HL-60 (cell line): ENCODE data around the gene RNF121.

Experiments
- DNase-seq, 2 experiments: peaks; one replicate each; pipeline ENCODE4 v3.0.0-alpha.2; 2010 to 2020; ENCODE audit warnings: low read depth in 1 of 2, low spot score in 1 of 2
- H3K27ac ChIP-seq: fragments of 250-450 bp; sonication (Bioruptor Pico); replicated peaks from 2 replicates; pipeline ENCODE4 v1.5.1; 2020; ENCODE audit warnings: mild to moderate bottlenecking, moderate library complexity
- H3K27me3 ChIP-seq: fragments of 250-450 bp; sonication (Bioruptor Pico); 2 replicates; pipeline ENCODE4 v1.5.1; 2021; ENCODE audit warnings: mild to moderate bottlenecking, moderate library complexity; ENCODE audit not compliant: insufficient read depth, poor library complexity, severe bottlenecking
- H3K4me3 ChIP-seq: replicated peaks from 2 replicates; pipeline ENCODE4 v1.5.1; 2011; ENCODE audit warnings: mild to moderate bottlenecking, control low read depth, low read length; ENCODE audit not compliant: insufficient read depth
- GABPA ChIP-seq: IDR thresholded peaks from 2 replicates; pipeline ENCODE4 v1.6.1; 2012; ENCODE audit warnings: low read depth
- POLR2AphosphoS5 ChIP-seq: IDR thresholded peaks from 2 replicates; pipeline ENCODE4 v1.6.1; 2012; ENCODE audit warnings: low read depth
- SPI1 ChIP-seq: IDR thresholded peaks from 2 replicates; pipeline ENCODE4 v1.6.1; 2012; ENCODE audit warnings: low read depth, mild to moderate bottlenecking, borderline replicate concordance
- TF ChIP-seq, protein P1 (sequence below): IDR thresholded peaks from one replicate; pipeline ENCODE4 v1.5.1; 2011; ENCODE audit warnings: low read length, control low read depth, inconsistent platforms; ENCODE audit not compliant: insufficient read depth
- TF ChIP-seq, protein P2 (sequence below): IDR thresholded peaks from 2 replicates; pipeline ENCODE4 v1.6.1; 2012; ENCODE audit warnings: low read depth; ENCODE audit not compliant: insufficient replicate concordance

The RNF121 gene

DNA sequence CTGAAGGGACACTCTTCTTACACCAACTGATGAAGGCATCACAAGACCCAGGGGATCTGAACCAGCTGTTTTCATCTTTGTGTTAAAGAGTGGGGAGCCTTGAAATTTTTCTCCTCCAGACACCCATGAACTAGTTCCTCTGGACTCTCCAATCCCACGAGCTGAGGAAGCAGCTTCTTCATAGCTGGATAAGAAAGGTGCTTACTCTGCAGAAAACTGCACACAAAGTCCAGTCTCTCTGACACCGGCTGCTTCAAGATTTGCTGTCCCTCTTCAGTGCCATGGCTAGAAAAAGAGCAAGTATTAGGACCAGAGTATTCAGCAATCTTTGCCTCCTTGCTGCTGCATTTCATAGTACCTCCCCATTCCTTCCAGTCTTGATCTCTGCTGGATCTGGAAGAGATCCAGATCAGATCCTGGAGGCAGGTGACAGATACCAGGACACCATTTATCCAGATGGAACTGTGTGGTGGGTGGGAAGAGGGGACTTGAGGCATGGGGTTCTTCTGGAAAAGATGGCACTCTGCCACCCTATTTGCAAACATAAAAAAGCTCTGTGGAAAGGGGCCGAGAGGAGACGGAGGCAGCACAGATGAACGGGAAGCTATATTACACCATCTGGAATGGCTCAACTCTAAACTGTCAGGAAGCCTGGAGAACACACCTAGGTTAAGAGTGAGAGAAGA is 95.4 kb downstream of the RNF121 start:
- TF ChIP-seq SPI1 (no peak), GABPA (no peak), POLR2AphosphoS5 (no peak)
- TF ChIP-seq, protein P1, sequence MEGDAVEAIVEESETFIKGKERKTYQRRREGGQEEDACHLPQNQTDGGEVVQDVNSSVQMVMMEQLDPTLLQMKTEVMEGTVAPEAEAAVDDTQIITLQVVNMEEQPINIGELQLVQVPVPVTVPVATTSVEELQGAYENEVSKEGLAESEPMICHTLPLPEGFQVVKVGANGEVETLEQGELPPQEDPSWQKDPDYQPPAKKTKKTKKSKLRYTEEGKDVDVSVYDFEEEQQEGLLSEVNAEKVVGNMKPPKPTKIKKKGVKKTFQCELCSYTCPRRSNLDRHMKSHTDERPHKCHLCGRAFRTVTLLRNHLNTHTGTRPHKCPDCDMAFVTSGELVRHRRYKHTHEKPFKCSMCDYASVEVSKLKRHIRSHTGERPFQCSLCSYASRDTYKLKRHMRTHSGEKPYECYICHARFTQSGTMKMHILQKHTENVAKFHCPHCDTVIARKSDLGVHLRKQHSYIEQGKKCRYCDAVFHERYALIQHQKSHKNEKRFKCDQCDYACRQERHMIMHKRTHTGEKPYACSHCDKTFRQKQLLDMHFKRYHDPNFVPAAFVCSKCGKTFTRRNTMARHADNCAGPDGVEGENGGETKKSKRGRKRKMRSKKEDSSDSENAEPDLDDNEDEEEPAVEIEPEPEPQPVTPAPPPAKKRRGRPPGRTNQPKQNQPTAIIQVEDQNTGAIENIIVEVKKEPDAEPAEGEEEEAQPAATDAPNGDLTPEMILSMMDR: no peak
- TF ChIP-seq, protein P2, sequence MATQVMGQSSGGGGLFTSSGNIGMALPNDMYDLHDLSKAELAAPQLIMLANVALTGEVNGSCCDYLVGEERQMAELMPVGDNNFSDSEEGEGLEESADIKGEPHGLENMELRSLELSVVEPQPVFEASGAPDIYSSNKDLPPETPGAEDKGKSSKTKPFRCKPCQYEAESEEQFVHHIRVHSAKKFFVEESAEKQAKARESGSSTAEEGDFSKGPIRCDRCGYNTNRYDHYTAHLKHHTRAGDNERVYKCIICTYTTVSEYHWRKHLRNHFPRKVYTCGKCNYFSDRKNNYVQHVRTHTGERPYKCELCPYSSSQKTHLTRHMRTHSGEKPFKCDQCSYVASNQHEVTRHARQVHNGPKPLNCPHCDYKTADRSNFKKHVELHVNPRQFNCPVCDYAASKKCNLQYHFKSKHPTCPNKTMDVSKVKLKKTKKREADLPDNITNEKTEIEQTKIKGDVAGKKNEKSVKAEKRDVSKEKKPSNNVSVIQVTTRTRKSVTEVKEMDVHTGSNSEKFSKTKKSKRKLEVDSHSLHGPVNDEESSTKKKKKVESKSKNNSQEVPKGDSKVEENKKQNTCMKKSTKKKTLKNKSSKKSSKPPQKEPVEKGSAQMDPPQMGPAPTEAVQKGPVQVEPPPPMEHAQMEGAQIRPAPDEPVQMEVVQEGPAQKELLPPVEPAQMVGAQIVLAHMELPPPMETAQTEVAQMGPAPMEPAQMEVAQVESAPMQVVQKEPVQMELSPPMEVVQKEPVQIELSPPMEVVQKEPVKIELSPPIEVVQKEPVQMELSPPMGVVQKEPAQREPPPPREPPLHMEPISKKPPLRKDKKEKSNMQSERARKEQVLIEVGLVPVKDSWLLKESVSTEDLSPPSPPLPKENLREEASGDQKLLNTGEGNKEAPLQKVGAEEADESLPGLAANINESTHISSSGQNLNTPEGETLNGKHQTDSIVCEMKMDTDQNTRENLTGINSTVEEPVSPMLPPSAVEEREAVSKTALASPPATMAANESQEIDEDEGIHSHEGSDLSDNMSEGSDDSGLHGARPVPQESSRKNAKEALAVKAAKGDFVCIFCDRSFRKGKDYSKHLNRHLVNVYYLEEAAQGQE: no peak
- no peak for DNase-seq
- no peak overlapping the region for H3K27ac ChIP-seq

DNA sequence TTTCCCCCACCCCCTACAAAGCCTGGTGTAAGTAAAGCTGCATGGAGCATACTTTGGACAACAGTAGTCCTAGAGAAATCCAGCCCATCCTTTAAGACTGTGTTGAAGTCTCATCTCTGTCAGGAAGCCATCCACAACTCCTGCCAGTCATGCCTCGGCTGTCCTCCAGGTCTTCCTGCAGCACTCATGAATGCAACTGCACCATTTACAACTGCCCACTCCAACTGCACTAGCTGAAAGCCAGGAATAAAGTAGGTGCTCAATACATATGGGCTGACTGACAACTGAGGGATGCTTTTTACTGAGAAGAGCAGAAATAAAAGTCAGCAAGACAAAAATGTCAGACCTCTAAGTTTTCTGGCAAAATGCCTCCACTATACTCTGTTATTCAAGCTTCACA is 97.2 kb downstream of the RNF121 start:
- Histone ChIP-seq H3K27ac (no peak overlapping the region), H3K27me3 (no peaks in the 10 kb centered on the region), H3K4me3 (no peak overlapping the region)
- no peak for DNase-seq
- TF ChIP-seq, protein P2: no peak
- no peak for TF ChIP-seq GABPA
- no peak for TF ChIP-seq SPI1
- TF ChIP-seq POLR2AphosphoS5: no peak
- TF ChIP-seq, protein P1: no peak

More for the DNA sequence above, 95.4 kb downstream of the RNF121 start:
- no peaks in the 10 kb centered on the region for H3K27me3 ChIP-seq
- no peak overlapping the region for H3K4me3 ChIP-seq

DNA sequence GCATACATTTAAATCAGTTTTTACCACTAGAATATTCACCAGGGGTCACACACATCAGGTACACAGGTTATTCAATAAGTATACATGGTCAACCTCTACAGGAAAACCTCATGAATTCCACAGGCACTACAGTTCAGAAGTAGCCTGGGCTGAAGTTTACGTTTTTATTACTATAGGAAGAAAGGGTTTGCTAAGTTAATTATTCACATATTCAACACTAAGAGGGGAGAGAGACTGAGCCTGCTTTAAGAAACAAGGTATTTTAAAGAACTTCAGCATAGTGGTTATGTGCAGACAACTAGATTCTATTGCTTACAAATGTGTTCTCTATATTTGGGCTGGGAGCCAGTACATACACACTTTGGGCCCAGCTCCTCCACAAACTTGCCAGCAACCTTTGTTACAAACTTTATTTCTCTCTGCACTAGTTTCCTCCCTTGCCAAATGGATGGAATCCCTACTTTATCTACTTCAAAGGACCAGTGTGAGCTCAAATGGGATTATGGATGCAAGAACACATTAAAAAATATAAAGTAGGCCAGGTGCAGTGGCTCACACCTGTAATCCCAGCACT is 101.7 kb downstream of the RNF121 start:
- DNase-seq: no peak
- H3K4me3 ChIP-seq: no peak overlapping the region
- TF ChIP-seq, protein P1: no peak
- TF ChIP-seq GABPA (no peak), SPI1 (no peak), POLR2AphosphoS5 (no peak)
- TF ChIP-seq, protein P2: no peak
- H3K27ac ChIP-seq: no peak overlapping the region
- no peaks in the 10 kb centered on the region for H3K27me3 ChIP-seq
